Osteoblast (primary cell): ENCODE results near the gene SCN2B. TPM values are rescaled to one million over a fixed set of nuclear protein-coding genes. Genes with fewer than 3 reads are reported as not detected.

Source experiments
- DNase-seq: peaks from one replicate; pipeline ENCODE4 v3.0.0; 2011; ENCODE audit warnings: low spot score, mixed read lengths; ENCODE audit not compliant: insufficient read length; ENCODE audit errors: missing footprints
- H2AFZ ChIP-seq: 2 replicates; pipeline ENCODE4 v1.6.0; 2011; ENCODE audit warnings: mild to moderate bottlenecking, low read length
- H3K27ac ChIP-seq: 2 replicates; pipeline ENCODE4 v1.5.1; 2011; ENCODE audit warnings: mild to moderate bottlenecking, low read depth, low read length, moderate library complexity
- H3K27me3 ChIP-seq: 2 replicates; pipeline ENCODE4 v1.6.0; 2012; ENCODE audit warnings: mild to moderate bottlenecking, control low read depth, inconsistent platforms, low read length, moderate library complexity; ENCODE audit not compliant: insufficient read depth
- H3K36me3 ChIP-seq: 2 replicates; pipeline ENCODE4 v1.5.1; 2011; ENCODE audit warnings: mild to moderate bottlenecking, low read length, control low read depth, moderate library complexity; ENCODE audit not compliant: insufficient read depth
- H3K4me1 ChIP-seq: 2 replicates; pipeline ENCODE4 v1.5.1; 2011; ENCODE audit warnings: mild to moderate bottlenecking, low read length, control low read depth, moderate library complexity; ENCODE audit not compliant: insufficient read depth
- H3K4me2 ChIP-seq: 2 replicates; pipeline ENCODE4 v1.6.0; 2011; ENCODE audit warnings: mild to moderate bottlenecking, low read length; ENCODE audit not compliant: insufficient read depth
- H3K4me3 ChIP-seq: fragments of 200-600 bp; sonication (generic); 3 replicates; pipeline ENCODE4 v1.5.1; 2012; ENCODE audit warnings: mild to moderate bottlenecking, low read length, inconsistent platforms; ENCODE audit not compliant: insufficient read depth
- H3K79me2 ChIP-seq: 2 replicates; pipeline ENCODE4 v1.6.0; 2012; ENCODE audit warnings: mild to moderate bottlenecking, low read length, control low read depth, inconsistent platforms; ENCODE audit not compliant: insufficient read depth
- H3K9me3 ChIP-seq: 2 replicates; pipeline ENCODE4 v1.5.1; 2011; ENCODE audit warnings: low read depth, low read length, control low read depth
- H4K20me1 ChIP-seq: 2 replicates; pipeline ENCODE4 v1.6.0; 2012; ENCODE audit warnings: mild to moderate bottlenecking, low read length, control low read depth; ENCODE audit not compliant: insufficient read depth
- CTCF ChIP-seq: IDR thresholded peaks from 2 replicates; pipeline ENCODE4 v1.5.1; 2011; ENCODE audit warnings: mild to moderate bottlenecking, low read depth, low read length, moderate library complexity; ENCODE audit errors: extremely low read depth
- total RNA-seq: library from RNA; depleted of rRNA; stranded (reverse); fragments of >200 nt; gene quantifications from 2 replicates; pipeline ENCODE4 v1.2.3, GENCODE V29; 2012

SCN2B gene
- total RNA-seq, 1 donor = not detected

GRCh38 chr11:118152020-118152551 is 24.4 kb downstream of the SCN2B start:
- Histone ChIP-seq H3K36me3 (no peaks in the 10 kb centered on the region), H3K27me3 (peaks cover 86% of the 10 kb centered on the region), H3K79me2 (no peaks in the 10 kb centered on the region), H2AFZ (no peak overlapping the region), H4K20me1 (no peaks in the 10 kb centered on the region), H3K4me2 (no peak overlapping the region), H3K4me3 (no peak overlapping the region), H3K4me1 (no peaks in the 10 kb centered on the region), H3K9me3 (no peaks in the 10 kb centered on the region), H3K27ac (no peak overlapping the region)
- peak; percentile 80 for DNase-seq
- TF ChIP-seq CTCF = no peak

GRCh38 chr11:118151431-118151830 is 25.0 kb downstream of the SCN2B start:
- DNase-seq = peak; percentile 69
- Histone ChIP-seq H3K4me1 (no peaks in the 10 kb centered on the region), H3K27me3 (peaks cover 86% of the 10 kb centered on the region), H3K79me2 (no peaks in the 10 kb centered on the region), H3K36me3 (no peaks in the 10 kb centered on the region), H3K4me3 (no peak overlapping the region), H4K20me1 (no peaks in the 10 kb centered on the region), H3K4me2 (no peak overlapping the region), H2AFZ (no peak overlapping the region), H3K27ac (no peak overlapping the region), H3K9me3 (no peaks in the 10 kb centered on the region)
- TF ChIP-seq CTCF = no peak

- Histone ChIP-seq H3K9me3 (no peaks in the 10 kb centered on the region), H4K20me1 (no peaks in the 10 kb centered on the region), H3K4me3 (no peak overlapping the region), H3K4me2 (no peak overlapping the region), H3K27me3 (peaks cover 75% of the 10 kb centered on the region), H3K27ac (no peak overlapping the region), H3K36me3 (no peaks in the 10 kb centered on the region), H2AFZ (no peak overlapping the region), H3K79me2 (no peaks in the 10 kb centered on the region), H3K4me1 (no peaks in the 10 kb centered on the region)
- DNase-seq = peak; percentile 87
- no peak for TF ChIP-seq CTCF
Measured at GRCh38 chr11:118149493-118149892, 26.9 kb downstream of the SCN2B start.

GRCh38 chr11:118148856-118149255 is 27.6 kb downstream of the SCN2B start:
- peak; percentile 81 for DNase-seq
- no peaks in the 10 kb centered on the region for H3K9me3 ChIP-seq
- no peaks in the 10 kb centered on the region for H3K79me2 ChIP-seq
- H3K4me3 ChIP-seq = no peak overlapping the region
- no peak overlapping the region for H3K4me2 ChIP-seq
- TF ChIP-seq CTCF = no peak
- H3K4me1 ChIP-seq = no peaks in the 10 kb centered on the region
- H3K27me3 ChIP-seq = peaks cover 69% of the 10 kb centered on the region
- H4K20me1 ChIP-seq = no peaks in the 10 kb centered on the region
- no peak overlapping the region for H2AFZ ChIP-seq
- H3K27ac ChIP-seq = no peak overlapping the region
- no peaks in the 10 kb centered on the region for H3K36me3 ChIP-seq
